Measurements from ENCODE around the gene OSCAR. TPM values are rescaled to one million over a fixed set of nuclear protein-coding genes. Genes with fewer than 3 reads are reported as not detected.
"Not testable (repeated sequence)": the region's sequence is repeated elsewhere in the genome, so short reads cannot be mapped to it uniquely, and the experiment has no call there.

The OSCAR gene
- total and polyA plus RNA-seq, 4 donors = 0.31 to 6.0 (median 3.6) TPM

DNA sequence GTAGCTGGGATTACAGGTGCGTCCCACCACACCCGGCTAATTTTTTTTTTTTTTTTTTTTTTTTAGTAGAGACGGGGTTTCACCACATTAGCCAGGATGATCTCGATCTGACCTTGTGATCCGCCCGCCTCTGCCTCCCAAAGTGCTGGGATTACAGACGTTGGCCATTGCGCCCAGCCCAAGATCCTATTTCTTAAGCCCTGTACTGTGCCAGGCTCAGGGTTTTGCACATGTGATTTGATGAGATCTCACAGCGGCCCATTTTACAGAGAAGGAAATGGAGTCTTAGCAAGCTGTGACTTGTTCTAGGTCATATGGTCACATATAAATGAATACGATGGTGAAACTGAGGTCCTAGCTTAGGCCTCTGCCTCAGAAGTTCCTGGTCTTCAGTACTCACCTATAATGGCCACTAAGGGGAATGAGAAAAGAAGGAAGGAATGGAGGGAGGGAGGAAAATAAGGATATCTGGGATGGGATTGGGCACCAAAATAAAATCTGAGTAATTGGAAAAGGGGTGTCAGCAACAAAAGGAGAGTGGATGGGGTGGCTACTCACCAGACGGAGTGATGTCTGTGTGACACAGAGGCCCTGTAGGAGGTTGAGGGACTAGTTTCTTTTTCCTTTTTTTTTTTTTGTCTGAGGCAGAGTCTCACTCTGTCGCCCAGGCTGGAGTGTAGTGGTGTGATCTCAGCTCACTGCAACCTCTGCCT is 1.3 kb downstream of the OSCAR start:
- no peak overlapping the region for H3K4me3 ChIP-seq (ENCODE audit: low read length in 2 of 2)
- H3K27me3 ChIP-seq (ENCODE audit: control insufficient read depth in 1 of 2, insufficient read depth in 2 of 2, low read length in 1 of 2) = no peaks in the 10 kb centered on the region
- no peak overlapping the region for H3K27ac ChIP-seq (ENCODE audit: low read depth in 1 of 2, low read length in 2 of 2)
- DNase-seq (peak; percentile 10 to 17), ATAC-seq (ENCODE audit: low FRiP score) (no peak)
- H3K36me3 ChIP-seq (ENCODE audit: control insufficient read depth in 1 of 2, insufficient read depth in 2 of 2, low read length in 1 of 2) = no peaks in the 10 kb centered on the region
- intact Hi-C loops (cut with DNase I) = no loop called here
- 87% methylated on average over 11 to 12 of the region's 12 CpGs for WGBS, 2 donors
- peaks cover 0 to 2% of the 10 kb centered on the region in 2 donors for H3K4me1 ChIP-seq (ENCODE audit: control insufficient read depth in 1 of 2, insufficient read depth in 2 of 2, low read length in 2 of 2)
- no peaks in the 10 kb centered on the region for H3K9me3 ChIP-seq (ENCODE audit: control insufficient read depth, low read length)

DNA sequence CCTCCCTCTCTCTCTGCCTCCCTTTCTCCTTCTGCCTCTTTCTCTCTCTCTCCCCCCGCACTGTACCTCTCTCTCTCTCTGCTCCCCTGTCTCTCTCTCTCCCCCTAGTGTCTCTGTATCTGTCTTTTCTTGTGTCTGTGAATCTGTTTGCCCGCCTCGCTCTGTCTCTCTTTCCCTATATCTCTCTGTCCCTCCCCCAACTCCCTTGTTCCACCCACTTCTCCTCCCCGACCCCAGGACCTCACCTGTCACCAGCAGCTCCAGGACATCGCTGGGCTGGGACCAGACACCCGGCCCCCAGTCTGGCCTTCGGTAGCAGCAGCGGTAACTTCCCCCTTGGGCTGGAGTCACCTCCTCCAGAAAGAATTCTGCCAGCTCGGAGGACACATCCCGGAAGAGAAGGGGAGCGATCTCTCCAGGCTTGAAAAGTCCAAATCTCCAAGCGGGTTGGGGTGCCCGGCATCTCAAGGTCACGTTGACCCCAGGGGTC is 3.9 kb downstream of the OSCAR start:
- intact Hi-C loops (cut with DNase I) = no loop called here
- 11 to 16% methylated on average over 14 of the region's 14 CpGs for WGBS, 2 donors
- H3K4me1 ChIP-seq (ENCODE audit: control insufficient read depth in 1 of 2, insufficient read depth in 2 of 2, low read length in 2 of 2) = no peaks in the 10 kb centered on the region
- no peaks in the 10 kb centered on the region for H3K9me3 ChIP-seq (ENCODE audit: control insufficient read depth, low read length)
- peak; percentile 63 for ATAC-seq (ENCODE audit: low FRiP score)
- H3K27ac ChIP-seq (ENCODE audit: low read depth in 1 of 2, low read length in 2 of 2) = no peak overlapping the region
- H3K4me3 ChIP-seq (ENCODE audit: low read length in 2 of 2) = no peak overlapping the region
- DNase-seq = peak; percentile 61 to 76
- no peaks in the 10 kb centered on the region for H3K36me3 ChIP-seq (ENCODE audit: control insufficient read depth in 1 of 2, insufficient read depth in 2 of 2, low read length in 1 of 2)
- no peaks in the 10 kb centered on the region for H3K27me3 ChIP-seq (ENCODE audit: control insufficient read depth in 1 of 2, insufficient read depth in 2 of 2, low read length in 1 of 2)

DNA sequence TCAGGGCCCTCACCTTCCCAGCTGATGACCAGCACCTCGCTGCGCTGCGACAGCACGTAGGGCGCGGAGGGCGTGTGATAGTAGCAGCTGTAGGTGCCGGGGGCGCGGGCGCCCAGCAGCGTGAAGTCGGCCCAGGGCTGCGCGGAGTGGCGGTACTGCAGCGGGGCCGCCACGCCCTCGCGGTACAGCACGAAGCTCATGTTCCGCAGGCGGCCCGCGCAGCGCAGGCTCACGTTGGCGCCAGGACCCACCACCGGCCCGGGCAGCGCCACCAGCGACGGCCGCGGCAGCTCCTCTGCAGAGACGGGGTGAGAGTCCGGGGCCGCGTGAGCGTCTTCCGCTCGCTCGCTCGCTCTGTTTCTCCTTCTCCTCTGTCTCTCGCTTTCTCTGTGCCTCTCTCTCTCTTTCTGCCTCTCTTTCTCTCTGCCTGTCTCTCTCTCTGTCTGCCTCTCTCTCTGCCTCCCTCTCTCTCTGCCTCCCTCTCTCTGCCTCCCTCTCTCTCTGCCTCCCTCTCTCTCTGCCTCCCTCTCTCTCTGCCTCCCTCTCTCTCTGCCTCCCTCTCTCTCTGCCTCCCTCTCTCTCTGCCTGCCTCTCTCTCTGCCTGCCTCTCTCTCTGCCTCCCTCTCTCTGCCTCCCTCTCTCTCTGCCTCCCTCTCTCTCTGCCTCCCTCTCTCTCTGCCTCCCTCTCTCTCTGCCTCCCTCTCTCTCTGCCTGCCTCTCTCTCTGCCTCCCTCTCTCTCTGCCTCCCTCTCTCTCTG is 4.6 kb downstream of the OSCAR start:
- whole genome bisulfite sequencing, 2 donors = 1% methylated on average over 28 to 46 of the region's 46 CpGs
- H3K36me3 ChIP-seq (ENCODE audit: control insufficient read depth in 1 of 2, insufficient read depth in 2 of 2, low read length in 1 of 2); H3K4me1 ChIP-seq (ENCODE audit: control insufficient read depth in 1 of 2, insufficient read depth in 2 of 2, low read length in 2 of 2); H3K9me3 ChIP-seq (ENCODE audit: control insufficient read depth, low read length); H3K4me3 ChIP-seq (ENCODE audit: low read length in 2 of 2); intact Hi-C loops (cut with DNase I); H3K27ac ChIP-seq (ENCODE audit: low read depth in 1 of 2, low read length in 2 of 2); H3K27me3 ChIP-seq (ENCODE audit: control insufficient read depth in 1 of 2, insufficient read depth in 2 of 2, low read length in 1 of 2): not testable (repeated sequence)
- peak; percentile 69 to 88 for DNase-seq
- ATAC-seq (ENCODE audit: low FRiP score) = peak; percentile 84

DNA sequence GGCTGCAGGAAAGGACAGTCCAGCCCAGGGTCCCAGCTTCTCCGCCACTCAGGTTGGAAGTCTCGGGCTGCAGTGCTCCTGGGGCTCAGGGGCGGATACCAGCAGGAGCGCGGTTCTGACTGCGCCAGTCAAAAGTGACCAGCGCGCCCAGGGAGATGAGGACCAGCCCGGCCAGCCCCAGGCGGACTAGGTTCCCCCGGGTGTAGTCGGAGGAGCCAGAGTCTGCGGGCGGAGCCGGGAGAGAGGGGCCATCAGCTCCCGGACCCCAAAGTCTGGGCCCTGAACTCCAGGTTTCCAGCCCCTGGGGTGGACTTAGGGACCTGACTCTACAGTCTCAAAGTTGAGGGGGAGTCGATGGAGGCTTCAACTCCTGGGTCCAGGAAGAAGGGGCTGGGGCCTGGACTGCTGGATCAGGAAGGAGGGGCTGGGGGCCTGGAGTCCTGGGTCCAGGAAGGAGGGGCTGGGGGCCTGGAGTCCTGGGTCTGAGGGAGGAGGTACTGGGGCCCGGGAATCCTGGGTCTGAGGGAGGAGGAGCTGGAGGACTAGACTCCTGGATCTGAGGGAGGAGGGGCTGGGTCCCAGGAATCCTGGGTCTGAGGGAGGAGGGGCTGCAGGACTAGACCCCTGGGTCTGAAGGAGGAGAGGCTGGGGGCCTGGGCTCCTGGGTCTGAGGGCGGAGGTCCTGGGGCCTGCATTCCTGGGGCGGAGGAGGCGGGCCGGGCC is 5.3 kb downstream of the OSCAR start:
- H3K27me3 ChIP-seq (ENCODE audit: control insufficient read depth in 1 of 2, insufficient read depth in 2 of 2, low read length in 1 of 2) = no peaks in the 10 kb centered on the region
- H3K36me3 ChIP-seq (ENCODE audit: control insufficient read depth in 1 of 2, insufficient read depth in 2 of 2, low read length in 1 of 2) = no peaks in the 10 kb centered on the region
- ATAC-seq (ENCODE audit: low FRiP score) (no peak), DNase-seq (peak; percentile 44 to 68)
- 69 to 70% methylated on average over 22 of the region's 22 CpGs for WGBS, 2 donors
- no peaks in the 10 kb centered on the region for H3K9me3 ChIP-seq (ENCODE audit: control insufficient read depth, low read length)
- H3K27ac ChIP-seq (ENCODE audit: low read depth in 1 of 2, low read length in 2 of 2) = no peak overlapping the region
- H3K4me3 ChIP-seq (ENCODE audit: low read length in 2 of 2) = no peak overlapping the region
- intact Hi-C loops (cut with DNase I) = no loop called here
- no peaks in the 10 kb centered on the region for H3K4me1 ChIP-seq (ENCODE audit: control insufficient read depth in 1 of 2, insufficient read depth in 2 of 2, low read length in 2 of 2)

DNA sequence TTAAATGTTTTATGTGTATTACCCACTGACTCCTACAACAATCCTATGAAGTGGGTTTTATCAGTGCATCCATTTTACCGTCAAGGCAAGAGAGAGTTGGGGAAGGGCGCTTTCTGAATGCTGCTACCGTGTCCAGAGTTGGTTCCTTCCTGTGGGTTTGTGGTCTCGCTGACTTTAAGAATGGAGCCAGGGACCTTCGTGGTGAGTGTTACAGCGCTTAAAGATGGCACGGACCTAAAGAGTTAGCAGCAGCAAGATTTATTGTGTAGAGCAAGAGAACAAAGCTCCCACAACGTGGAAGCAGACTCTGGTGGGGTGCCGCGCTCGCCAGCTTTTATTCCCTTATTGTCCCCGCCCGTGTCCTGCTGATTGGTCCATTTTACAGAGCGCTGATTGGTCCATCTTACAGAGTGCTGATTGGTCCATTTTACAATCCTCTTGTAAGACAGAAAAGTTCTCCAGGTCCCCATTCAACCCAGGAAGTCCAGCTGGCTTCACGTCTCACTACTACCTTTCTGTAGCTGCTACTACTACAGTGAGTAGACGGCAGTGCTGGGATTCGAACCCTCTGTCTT is 6.1 kb downstream of the OSCAR start:
- ATAC-seq (ENCODE audit: low FRiP score) (no peak), DNase-seq (peak in 1 of 2 donors; percentile 36)
- Histone ChIP-seq H3K4me3 (ENCODE audit: low read length in 2 of 2) (no peak overlapping the region), H3K36me3 (ENCODE audit: control insufficient read depth in 1 of 2, insufficient read depth in 2 of 2, low read length in 1 of 2) (no peaks in the 10 kb centered on the region), H3K9me3 (ENCODE audit: control insufficient read depth, low read length) (no peaks in the 10 kb centered on the region), H3K4me1 (ENCODE audit: control insufficient read depth in 1 of 2, insufficient read depth in 2 of 2, low read length in 2 of 2) (no peaks in the 10 kb centered on the region), H3K27ac (ENCODE audit: low read depth in 1 of 2, low read length in 2 of 2) (no peak overlapping the region), H3K27me3 (ENCODE audit: control insufficient read depth in 1 of 2, insufficient read depth in 2 of 2, low read length in 1 of 2) (no peaks in the 10 kb centered on the region)
- WGBS, 2 donors = 84 to 86% methylated on average over 17 of the region's 17 CpGs
- intact Hi-C loops (cut with DNase I) = no loop called here

DNA sequence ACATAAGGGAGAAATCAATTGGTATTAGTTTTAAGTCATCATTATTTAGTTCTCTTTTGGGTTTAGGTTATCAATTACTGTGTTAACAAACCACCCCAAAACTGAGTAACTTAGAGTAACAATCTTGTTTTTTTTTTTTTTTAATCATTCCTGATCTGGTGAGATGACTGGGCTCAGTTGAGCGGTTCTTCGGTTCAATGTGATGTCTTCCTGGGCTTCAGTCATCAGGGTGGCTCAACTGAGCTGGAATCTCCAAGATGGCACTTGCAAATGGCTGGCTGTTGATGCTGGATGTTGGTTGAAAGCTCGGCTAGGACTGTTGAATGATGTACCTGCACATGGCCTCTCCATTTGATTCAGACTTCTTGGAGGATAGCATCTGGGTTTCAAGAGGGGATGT is 16.2 kb downstream of the OSCAR start:
- 89 to 93% methylated on average over 3 of the region's 3 CpGs for WGBS, 2 donors
- DNase-seq = no peak
- H3K27me3 ChIP-seq (ENCODE audit: control insufficient read depth in 1 of 2, insufficient read depth in 2 of 2, low read length in 1 of 2) = no peaks in the 10 kb centered on the region
- H3K36me3 ChIP-seq (ENCODE audit: control insufficient read depth in 1 of 2, insufficient read depth in 2 of 2, low read length in 1 of 2) = no peaks in the 10 kb centered on the region
- H3K4me3 ChIP-seq (ENCODE audit: low read length in 2 of 2) = no peak overlapping the region
- H3K9me3 ChIP-seq (ENCODE audit: control insufficient read depth, low read length) = peaks cover 6% of the 10 kb centered on the region
- ATAC-seq (ENCODE audit: low FRiP score) = no peak
- intact Hi-C loops (cut with DNase I) = no loop called here
- no peaks in the 10 kb centered on the region for H3K4me1 ChIP-seq (ENCODE audit: control insufficient read depth in 1 of 2, insufficient read depth in 2 of 2, low read length in 2 of 2)
- H3K27ac ChIP-seq (ENCODE audit: low read depth in 1 of 2, low read length in 2 of 2) = no peak overlapping the region

DNA sequence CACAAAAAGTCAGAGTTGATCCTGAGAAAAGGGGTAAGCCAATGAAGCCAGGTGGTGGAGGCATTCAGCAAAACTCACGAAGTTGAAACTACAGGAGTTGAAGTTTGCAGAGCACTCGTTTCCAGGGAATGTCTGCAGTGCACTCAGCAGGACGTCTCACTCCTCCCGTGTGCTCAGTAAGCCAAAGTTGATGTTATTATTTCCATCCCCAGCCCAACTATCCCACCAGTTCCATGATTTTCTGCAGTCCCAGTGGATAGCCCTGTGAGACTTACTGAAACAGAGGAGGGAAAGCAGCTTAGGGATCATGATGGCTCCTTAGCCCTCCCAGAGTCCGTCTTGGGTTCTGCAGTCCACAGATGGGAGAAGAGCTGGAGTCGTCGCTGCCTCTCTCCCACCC is 19.6 kb downstream of the OSCAR start, which contains the start of gene TARM1:
TSS of gene TARM1 (minus strand) at position 334 of the 400 bp plus-strand sequence. CDS start at position 309, 25 bp downstream.
- no peaks in the 10 kb centered on the region for H3K36me3 ChIP-seq (ENCODE audit: control insufficient read depth in 1 of 2, insufficient read depth in 2 of 2, low read length in 1 of 2)
- WGBS, 2 donors = 74 to 81% methylated on average over 7 of the region's 7 CpGs
- H3K27me3 ChIP-seq (ENCODE audit: control insufficient read depth in 1 of 2, insufficient read depth in 2 of 2, low read length in 1 of 2) = no peaks in the 10 kb centered on the region
- no peaks in the 10 kb centered on the region for H3K4me1 ChIP-seq (ENCODE audit: control insufficient read depth in 1 of 2, insufficient read depth in 2 of 2, low read length in 2 of 2)
- DNase-seq (peak in 1 of 2 donors; percentile 22), ATAC-seq (ENCODE audit: low FRiP score) (no peak)
- no peak within 1 kb of the TSS for H3K27ac ChIP-seq (ENCODE audit: low read depth in 1 of 2, low read length in 2 of 2)
- intact Hi-C loops (cut with DNase I) = no loop called here
- H3K9me3 ChIP-seq (ENCODE audit: control insufficient read depth, low read length) = peaks cover 6% of the 10 kb centered on the region
- no peak within 1 kb of the TSS for H3K4me3 ChIP-seq (ENCODE audit: low read length in 2 of 2)

DNA sequence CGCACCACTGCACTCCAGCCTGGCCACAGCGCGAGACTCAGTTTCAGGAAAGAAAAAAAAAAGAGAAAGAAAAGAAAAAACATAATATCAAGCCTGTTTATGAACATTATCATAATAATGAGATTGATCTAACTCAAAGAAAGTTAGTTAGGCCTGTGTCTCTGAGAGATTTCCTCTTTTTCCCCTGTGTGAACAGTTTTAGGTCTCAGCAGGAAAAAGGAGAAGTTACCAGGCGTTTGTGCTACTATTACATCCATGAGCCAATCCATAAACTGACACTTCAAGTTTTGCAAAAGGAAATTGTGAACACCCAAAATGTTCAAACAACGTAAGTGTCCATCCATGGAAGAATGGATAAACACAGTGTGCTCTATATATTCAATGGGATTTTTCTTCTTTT is 23.3 kb downstream of the OSCAR start:
- Histone ChIP-seq H3K27ac (ENCODE audit: low read depth in 1 of 2, low read length in 2 of 2) (no peak overlapping the region), H3K4me1 (ENCODE audit: control insufficient read depth in 1 of 2, insufficient read depth in 2 of 2, low read length in 2 of 2) (no peaks in the 10 kb centered on the region), H3K36me3 (ENCODE audit: control insufficient read depth in 1 of 2, insufficient read depth in 2 of 2, low read length in 1 of 2) (no peaks in the 10 kb centered on the region), H3K27me3 (ENCODE audit: control insufficient read depth in 1 of 2, insufficient read depth in 2 of 2, low read length in 1 of 2) (no peaks in the 10 kb centered on the region), H3K9me3 (ENCODE audit: control insufficient read depth, low read length) (peaks cover 9% of the 10 kb centered on the region), H3K4me3 (ENCODE audit: low read length in 2 of 2) (no peak overlapping the region)
- 76 to 86% methylated on average over 5 of the region's 5 CpGs for WGBS, 2 donors
- DNase-seq (no peak), ATAC-seq (ENCODE audit: low FRiP score) (no peak)
- intact Hi-C loops (cut with DNase I) = no loop called here

Measured in aorta (tissue), 5 donors.